ENCODE results near the gene PPIE.
"Not testable (repeated sequence)": the region's sequence is repeated elsewhere in the genome, so short reads cannot be mapped to it uniquely, and the experiment has no call there.

The PPIE gene

DNA sequence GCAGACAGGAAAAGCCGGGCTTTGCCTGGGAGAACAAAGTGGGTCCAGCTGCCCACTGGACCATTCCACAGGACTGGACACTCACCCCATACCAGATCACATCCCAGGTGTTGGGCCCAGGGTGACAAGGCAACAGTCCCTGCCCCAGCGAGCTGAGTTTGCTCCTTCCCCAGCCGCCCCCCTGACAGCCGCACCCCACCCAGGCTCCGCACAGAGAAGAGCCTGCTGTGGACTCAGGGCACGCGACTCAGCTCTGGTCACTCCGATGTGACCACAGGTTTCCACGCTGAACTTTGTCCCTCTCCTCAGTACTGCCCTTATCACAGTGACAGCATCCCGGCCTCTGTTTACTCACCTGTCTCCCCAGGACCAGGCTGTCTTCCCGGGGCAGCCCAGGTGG lies 48.8 kb downstream of the PPIE start:
- TF ChIP-seq, protein P1, sequence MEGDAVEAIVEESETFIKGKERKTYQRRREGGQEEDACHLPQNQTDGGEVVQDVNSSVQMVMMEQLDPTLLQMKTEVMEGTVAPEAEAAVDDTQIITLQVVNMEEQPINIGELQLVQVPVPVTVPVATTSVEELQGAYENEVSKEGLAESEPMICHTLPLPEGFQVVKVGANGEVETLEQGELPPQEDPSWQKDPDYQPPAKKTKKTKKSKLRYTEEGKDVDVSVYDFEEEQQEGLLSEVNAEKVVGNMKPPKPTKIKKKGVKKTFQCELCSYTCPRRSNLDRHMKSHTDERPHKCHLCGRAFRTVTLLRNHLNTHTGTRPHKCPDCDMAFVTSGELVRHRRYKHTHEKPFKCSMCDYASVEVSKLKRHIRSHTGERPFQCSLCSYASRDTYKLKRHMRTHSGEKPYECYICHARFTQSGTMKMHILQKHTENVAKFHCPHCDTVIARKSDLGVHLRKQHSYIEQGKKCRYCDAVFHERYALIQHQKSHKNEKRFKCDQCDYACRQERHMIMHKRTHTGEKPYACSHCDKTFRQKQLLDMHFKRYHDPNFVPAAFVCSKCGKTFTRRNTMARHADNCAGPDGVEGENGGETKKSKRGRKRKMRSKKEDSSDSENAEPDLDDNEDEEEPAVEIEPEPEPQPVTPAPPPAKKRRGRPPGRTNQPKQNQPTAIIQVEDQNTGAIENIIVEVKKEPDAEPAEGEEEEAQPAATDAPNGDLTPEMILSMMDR (IDR thresholded peaks at IDR 0.05; ENCODE audit: low read depth, low read length, missing control alignments), result no peak
- peak overlapping the region; percentile 49 for H3K4me3 ChIP-seq (ENCODE audit: low read depth, low read length)
- DNase-seq (ENCODE audit: low read depth), result no peak

DNA sequence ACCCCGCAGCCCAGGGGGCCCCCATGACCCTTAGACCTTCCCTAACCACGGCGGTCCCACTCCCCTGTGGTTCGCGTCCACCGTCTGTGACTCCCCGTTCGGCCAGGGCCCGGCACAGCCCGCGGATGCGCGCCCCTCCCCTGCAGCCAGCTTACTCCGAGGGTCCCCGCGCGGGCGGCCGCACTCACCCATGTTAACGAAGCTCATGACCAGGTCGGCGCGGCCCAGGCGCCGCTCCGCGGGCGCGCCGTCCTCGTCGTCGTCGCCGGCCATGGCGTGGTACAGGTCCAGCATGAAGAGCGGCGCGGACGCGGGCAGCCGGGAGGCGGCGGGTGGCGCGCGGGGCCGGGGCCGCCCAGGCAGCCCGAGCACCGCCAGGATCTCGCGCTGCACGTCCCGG lies 49.3 kb downstream of the PPIE start:
- not testable (repeated sequence) for DNase-seq (ENCODE audit: low read depth)
- H3K4me3 ChIP-seq (ENCODE audit: low read depth, low read length), result peak overlapping the region; percentile 89

DNA sequence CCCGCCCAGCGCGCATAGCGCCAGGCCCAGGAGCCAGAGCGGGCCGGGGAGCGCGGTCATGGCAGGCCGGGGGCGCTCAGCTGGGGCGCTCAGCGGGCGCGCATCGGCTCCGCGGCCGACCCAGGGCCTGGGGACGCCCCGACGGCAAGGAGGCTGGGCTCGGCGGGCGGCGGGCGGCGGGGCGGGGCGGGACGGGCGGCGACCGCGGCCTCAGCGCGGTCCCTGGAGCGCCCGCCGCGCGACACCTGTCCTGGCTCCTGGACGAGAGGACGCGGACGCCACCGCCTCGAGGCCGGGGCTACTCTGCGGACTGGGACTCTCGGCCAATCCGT lies 49.7 kb downstream of the PPIE start:
- no peak for DNase-seq (ENCODE audit: low read depth)
- peak overlapping the region; percentile 89 for H3K4me3 ChIP-seq (ENCODE audit: low read depth, low read length)
- TF ChIP-seq, protein P1 (IDR thresholded peaks at IDR 0.05; ENCODE audit: low read depth, low read length, missing control alignments), result no peak

DNA sequence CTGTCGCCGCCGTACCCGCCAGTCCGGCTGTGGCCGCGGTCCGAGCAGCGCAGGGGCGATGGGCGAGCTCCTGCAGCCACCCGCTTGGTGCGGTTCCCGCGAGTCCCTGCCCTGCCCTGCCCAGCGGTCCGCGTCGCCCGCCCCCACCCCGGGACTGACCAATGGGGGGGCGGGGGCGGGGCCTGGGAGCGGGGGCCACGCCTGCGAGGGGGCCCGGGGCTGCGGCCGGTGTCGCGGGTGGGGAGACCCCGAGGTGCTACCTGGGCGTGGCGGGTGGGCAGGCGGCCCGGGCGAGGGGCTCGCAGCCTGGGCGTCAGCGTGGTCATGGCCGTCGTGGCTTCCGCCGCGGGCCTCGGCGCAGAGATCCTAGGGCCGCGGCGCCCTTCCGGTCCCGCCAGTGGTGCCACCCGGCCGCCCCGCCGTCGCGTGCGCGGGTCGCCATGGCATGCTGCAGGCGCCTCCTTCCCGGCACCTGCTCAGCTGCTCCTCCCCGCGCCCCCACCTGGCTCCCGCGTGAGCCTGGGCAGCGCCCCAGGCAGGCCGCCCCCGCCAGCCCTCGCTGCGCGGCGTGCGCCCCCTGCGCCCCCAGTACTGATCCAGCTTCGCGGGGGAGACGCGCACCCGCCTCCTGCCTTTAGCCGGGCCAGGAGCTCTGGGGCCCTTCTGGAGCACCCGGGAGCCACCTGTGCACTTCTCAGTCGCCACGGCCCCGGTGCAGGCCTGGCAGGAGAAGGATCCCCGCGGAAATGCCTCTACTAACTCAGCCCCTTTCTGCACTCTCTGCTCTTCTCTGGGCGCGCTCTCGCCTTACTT lies 50.3 kb downstream of the PPIE start, which contains the start of gene BMP8B:
BMP8B (minus strand) TSS at position 108 of the 813 bp plus-strand sequence. CDS start 380 bp downstream, outside the sequence.
- no peak for DNase-seq (ENCODE audit: low read depth)
- TF ChIP-seq, protein P1 (IDR thresholded peaks at IDR 0.05; ENCODE audit: low read depth, low read length, missing control alignments), result no peak
- H3K4me3 ChIP-seq (ENCODE audit: low read depth, low read length), result peak within 1 kb of the TSS; percentile 89

DNA sequence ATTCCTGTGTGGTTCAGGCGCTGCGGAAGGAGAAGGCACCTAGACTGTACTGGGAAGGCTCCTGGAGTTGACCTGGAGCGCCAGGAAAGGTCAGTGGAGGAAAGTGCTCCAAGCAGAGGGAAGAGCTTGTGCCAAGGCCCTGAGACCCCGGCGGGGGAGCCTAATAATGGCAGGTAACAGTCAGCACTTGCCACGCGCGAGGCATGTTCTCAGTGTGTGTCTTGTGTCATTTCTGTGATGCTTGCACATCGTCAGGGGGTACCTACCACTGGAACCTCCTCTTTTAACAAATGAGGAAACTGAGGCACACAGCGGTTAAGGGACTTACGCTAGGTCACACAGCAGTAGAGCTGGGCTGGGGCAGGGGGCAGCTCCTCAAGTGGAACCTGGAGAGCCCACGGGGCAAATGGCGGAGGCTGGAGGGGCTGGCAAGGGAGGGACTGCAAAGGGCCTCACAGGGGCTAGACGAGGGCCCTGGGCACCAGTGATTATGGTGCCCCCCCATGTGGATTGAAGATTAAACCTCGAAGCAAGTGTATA lies 51.0 kb downstream of the PPIE start:
- TF ChIP-seq, protein P1 (IDR thresholded peaks at IDR 0.05; ENCODE audit: low read depth, low read length, missing control alignments), result no peak

DNA sequence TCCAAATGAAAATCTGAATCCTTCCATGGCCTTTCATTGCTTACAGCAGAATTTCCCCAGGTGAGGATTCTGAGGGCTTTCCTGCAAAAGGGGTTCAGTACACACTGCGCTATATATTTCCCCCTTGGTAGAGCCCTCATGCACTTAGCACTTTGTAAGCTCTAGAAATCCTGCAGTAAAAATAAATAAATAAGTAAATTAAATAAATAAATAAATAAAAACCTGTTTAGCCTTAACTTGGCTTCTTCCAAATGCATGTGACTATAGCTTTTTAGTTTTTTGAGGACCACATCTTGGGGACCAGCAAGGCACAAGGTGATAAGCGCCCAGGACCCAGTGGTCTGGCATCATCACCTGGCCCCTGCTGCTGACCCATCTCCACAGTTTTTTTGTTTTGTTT lies 53.2 kb downstream of the PPIE start:
- H3K4me3 ChIP-seq (ENCODE audit: low read depth, low read length), result no peak overlapping the region
- no peak for DNase-seq (ENCODE audit: low read depth)
- TF ChIP-seq, protein P1 (IDR thresholded peaks at IDR 0.05; ENCODE audit: low read depth, low read length, missing control alignments), result no peak

More for the DNA sequence above, 51.0 kb downstream of the PPIE start:
- DNase-seq (ENCODE audit: low read depth), result no peak
- peak overlapping the region; percentile 89 for H3K4me3 ChIP-seq (ENCODE audit: low read depth, low read length)

DNA sequence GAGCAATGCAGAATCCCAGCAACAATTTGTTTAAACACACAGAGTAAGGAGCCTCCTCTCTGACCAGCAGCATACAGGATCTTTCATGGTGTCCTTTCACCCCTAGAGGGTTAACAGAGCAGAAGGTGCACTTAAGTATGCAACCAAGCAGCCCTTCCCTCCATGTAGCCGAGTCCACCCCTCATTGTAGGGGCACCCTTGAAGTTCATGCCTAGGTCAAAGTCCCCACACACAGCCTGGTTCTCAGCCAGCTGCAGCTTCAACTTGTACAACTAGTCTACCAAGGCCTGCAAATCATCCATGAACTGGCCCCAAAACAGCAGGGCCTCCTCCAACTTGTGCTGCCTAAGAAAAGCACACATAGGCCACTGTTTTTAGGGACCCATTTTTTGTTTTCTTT lies 57.0 kb downstream of the PPIE start:
- no peak overlapping the region for H3K4me3 ChIP-seq (ENCODE audit: low read depth, low read length)
- TF ChIP-seq, protein P1 (IDR thresholded peaks at IDR 0.05; ENCODE audit: low read depth, low read length, missing control alignments), result no peak
- no peak for DNase-seq (ENCODE audit: low read depth)

Data from GM12864 (cell line).